Mucosa of descending colon (tissue), 3 donors: ENCODE measurements around the gene CNKSR3. TPM values are rescaled to one million over a fixed set of nuclear protein-coding genes. Genes with fewer than 3 reads are reported as not detected.

Source experiments
- ATAC-seq: fragments of 200-7000 bp; cut with Tn5 transposase; one replicate; pipeline ENCODE4 v1.9.1; 2020; ENCODE audit warnings: mild to moderate bottlenecking, moderate library complexity
- DNase-seq, 3 donors: peaks; one replicate each; pipeline ENCODE4 v3.0.0-alpha.2; 2020
- H3K36me3 ChIP-seq: fragments of 200-600 bp; one replicate; pipeline ENCODE4 v1.8.0; 2021; ENCODE audit warnings: low read depth, mild to moderate bottlenecking
- H3K4me1 ChIP-seq: fragments of 200-600 bp; one replicate; pipeline ENCODE4 v1.8.0; 2021; ENCODE audit warnings: low read depth, mild to moderate bottlenecking
- H3K4me3 ChIP-seq: fragments of 200-600 bp; one replicate; pipeline ENCODE4 v1.8.0; 2021; ENCODE audit warnings: mild to moderate bottlenecking
- H3K9me3 ChIP-seq: fragments of 200-600 bp; one replicate; pipeline ENCODE4 v1.8.0; 2021; ENCODE audit warnings: mild to moderate bottlenecking
- intact Hi-C, 2 donors: fragments of 100-400 bp; cut with DNase I in 1 of 2; cut with micrococcal nuclease in 1 of 2; formaldehyde crosslinking; loops; one replicate each; pipeline versions ENCODE4 v1.11.0 to v1.11.1; 2022; cut with DNase I, micrococcal nuclease
- total RNA-seq, 3 donors: library from RNA; stranded (reverse); fragmentation: NEBNext Ultra II Directional in 2 of 3; extraction: Animal tissue kit (Norgen Biotek cat#: 25700) in 2 of 3; gene quantifications; one replicate each; pipeline versions ENCODE4 v1.2.1 to v1.2.4, GENCODE V29; 2021 to 2023
- TF ChIP-seq, protein P1 (sequence below): fragments of 200-600 bp; IDR thresholded peaks from one replicate; pipeline ENCODE4 v1.8.0; 2022; ENCODE audit warnings: antibody characterized with exemption, mild to moderate bottlenecking
- donor health status: DM: no; HTN: no; CAD: no; lungs with moderate emphysema.
- donor health status: DM: no; HTN: no; CAD: no.
- donor health status: DM: no; HTN: yes; CAD: no.

The CNKSR3 gene
- total RNA-seq, 3 donors from 2014 or later, result 16.5 to 39.0 (median 33.6) TPM

DNA sequence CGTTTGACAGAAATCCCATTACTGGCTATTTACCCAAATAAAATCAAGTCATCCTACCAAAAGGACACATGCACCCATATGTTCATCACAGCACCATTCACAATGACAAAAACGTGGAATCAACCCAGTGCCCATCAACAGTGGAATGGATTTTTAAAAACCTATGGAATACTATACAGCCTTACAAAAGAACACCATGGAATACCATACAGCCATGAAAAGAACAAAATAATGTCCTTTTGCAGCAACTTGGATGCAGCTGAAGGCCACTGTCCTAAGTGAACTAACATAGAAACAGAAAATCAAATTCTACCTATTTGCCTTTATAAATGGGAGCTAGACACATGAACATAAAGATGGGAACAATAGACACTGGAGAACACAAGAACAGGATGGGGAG, 136.5 kb downstream of the CNKSR3 start:
- TF ChIP-seq, protein P1, sequence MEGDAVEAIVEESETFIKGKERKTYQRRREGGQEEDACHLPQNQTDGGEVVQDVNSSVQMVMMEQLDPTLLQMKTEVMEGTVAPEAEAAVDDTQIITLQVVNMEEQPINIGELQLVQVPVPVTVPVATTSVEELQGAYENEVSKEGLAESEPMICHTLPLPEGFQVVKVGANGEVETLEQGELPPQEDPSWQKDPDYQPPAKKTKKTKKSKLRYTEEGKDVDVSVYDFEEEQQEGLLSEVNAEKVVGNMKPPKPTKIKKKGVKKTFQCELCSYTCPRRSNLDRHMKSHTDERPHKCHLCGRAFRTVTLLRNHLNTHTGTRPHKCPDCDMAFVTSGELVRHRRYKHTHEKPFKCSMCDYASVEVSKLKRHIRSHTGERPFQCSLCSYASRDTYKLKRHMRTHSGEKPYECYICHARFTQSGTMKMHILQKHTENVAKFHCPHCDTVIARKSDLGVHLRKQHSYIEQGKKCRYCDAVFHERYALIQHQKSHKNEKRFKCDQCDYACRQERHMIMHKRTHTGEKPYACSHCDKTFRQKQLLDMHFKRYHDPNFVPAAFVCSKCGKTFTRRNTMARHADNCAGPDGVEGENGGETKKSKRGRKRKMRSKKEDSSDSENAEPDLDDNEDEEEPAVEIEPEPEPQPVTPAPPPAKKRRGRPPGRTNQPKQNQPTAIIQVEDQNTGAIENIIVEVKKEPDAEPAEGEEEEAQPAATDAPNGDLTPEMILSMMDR, result no peak
- no peaks in the 10 kb centered on the region for H3K4me1 ChIP-seq
- no peak for DNase-seq
- intact Hi-C loops, result no loop called here
- no peaks in the 10 kb centered on the region for H3K36me3 ChIP-seq
- no peak for ATAC-seq
- no peaks in the 10 kb centered on the region for H3K9me3 ChIP-seq
- no peak overlapping the region for H3K4me3 ChIP-seq

DNA sequence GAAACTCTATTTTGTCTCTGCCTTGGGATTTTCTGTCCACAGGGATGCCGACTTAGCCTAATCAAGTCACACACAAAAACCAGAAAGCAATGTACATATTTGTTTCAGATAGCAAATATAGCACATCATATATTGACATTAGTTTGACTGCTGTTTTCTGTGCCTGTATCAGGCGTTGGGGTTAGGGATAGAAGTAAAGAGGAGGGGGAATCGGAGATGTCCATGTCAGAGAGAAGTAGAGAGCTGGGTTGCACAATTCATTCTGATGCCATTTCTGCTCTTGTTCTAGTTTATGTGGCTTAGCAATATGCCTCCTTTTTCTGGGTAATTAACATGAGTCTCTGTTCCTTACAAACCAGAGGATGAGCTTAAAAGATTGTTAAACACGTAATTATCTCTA, 139.2 kb downstream of the CNKSR3 start:
- no peak overlapping the region for H3K4me3 ChIP-seq
- ATAC-seq (no peak), DNase-seq (no peak)
- intact Hi-C loops, result no loop called here
- no peaks in the 10 kb centered on the region for H3K9me3 ChIP-seq
- no peaks in the 10 kb centered on the region for H3K4me1 ChIP-seq
- no peaks in the 10 kb centered on the region for H3K36me3 ChIP-seq
- TF ChIP-seq, protein P1, result no peak

DNA sequence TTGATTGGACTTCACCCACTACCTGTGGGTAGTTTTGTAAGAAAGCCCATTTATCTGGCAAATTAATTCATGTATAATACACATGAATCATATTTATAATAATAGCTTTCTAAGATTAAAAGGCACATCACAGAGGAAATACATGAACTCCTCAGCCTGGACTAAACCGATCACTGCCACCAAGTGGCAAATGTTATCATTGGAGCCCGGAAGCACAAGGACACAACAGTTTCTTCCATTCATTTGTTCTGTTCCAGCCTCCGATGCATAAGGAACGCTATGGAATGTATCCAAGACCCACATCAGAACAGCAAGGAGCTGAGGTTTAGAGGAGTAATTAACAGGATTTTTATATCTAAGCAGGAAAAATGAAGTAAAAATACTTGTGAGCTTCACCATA, 139.9 kb downstream of the CNKSR3 start:
- TF ChIP-seq, protein P1, result no peak
- Histone ChIP-seq H3K4me1 (no peaks in the 10 kb centered on the region), H3K36me3 (no peaks in the 10 kb centered on the region), H3K9me3 (no peaks in the 10 kb centered on the region), H3K4me3 (no peak overlapping the region)
- intact Hi-C loops, result no loop called here
- peak; percentile 58 for ATAC-seq
- peak in 1 of 3 donors; percentile 42 for DNase-seq

DNA sequence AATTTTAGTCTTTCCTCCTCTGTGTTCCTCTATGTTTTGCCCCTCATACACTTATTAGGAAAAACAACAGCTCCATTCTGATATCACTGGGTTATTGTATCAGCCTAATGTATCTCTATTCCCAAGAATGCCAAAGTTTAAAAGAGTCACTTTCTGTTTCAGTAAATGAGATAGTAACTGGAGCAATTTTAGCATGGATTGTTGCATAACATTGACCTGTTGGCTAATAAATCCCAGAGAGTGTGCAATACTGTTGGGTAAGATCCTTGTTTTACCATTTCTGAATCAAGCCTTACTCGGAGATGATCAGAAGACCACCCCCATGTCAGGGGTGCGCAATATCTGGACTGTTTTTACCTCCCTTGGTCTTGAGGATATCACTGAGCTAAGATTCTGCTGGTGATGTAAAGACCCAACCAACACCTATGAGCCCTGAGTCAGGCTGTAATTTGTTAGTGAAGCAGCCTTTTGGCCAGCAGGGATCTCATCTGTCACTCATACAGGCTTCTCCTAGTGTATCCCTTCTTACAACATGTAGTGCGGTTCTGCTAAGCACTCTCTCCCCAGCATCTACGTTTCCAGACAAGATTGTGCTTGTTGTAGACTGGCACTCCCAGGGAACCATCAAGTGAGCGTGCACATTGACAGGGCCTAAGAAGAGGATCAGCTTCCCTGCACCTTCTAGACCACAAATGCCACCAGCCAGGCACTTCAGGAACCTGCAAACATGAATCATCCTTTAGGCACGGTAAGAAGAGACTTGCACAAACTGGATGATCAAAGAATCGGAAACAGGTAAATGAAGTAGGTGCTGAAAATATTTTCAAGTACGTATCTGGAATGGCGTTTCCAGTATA, 142.4 kb downstream of the CNKSR3 start:
- Histone ChIP-seq H3K4me1 (no peaks in the 10 kb centered on the region), H3K4me3 (no peak overlapping the region), H3K36me3 (no peaks in the 10 kb centered on the region), H3K9me3 (no peaks in the 10 kb centered on the region)
- intact Hi-C loops, result no loop called here
- DNase-seq (no peak), ATAC-seq (no peak)
- TF ChIP-seq, protein P1, result no peak

DNA sequence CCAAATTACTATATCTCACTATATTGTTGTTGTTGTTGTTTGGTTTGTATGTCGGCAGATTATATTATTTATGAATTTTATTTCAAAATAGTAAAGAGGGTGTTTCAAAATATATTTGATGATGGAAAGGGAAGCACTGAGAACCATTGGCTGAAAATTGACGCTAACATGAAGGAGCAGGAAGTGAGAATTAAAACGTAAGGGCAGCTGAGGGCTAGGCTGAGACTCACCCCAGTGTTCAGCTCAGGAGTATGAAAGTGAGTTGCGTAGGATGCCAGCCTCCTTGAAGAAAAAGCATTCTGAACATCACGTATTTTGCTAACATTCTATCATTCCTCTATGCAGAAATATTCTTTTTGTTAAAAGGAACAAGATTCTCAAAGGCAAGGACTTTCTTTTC, 143.1 kb downstream of the CNKSR3 start:
- H3K4me3 ChIP-seq, result no peak overlapping the region
- no peaks in the 10 kb centered on the region for H3K4me1 ChIP-seq
- no peak for DNase-seq
- ATAC-seq, result no peak
- no peaks in the 10 kb centered on the region for H3K36me3 ChIP-seq
- H3K9me3 ChIP-seq, result no peaks in the 10 kb centered on the region
- TF ChIP-seq, protein P1, result no peak
- intact Hi-C loops, result no loop called here
